ENCODE measurements around the gene SLC35E2B. TPM values are rescaled to one million over a fixed set of nuclear protein-coding genes. Genes with fewer than 3 reads are reported as not detected.
A peak's percentile ranks its signal among the peaks of the same experiment; 100 is the strongest.

The SLC35E2B gene
- polyA plus RNA-seq, 1 donor from 2014 or later: 93.2 TPM

- Histone ChIP-seq H3K27me3 (ENCODE audit: insufficient read depth, low read depth, low read length) (no peaks in the 10 kb centered on the region), H3K4me3 (ENCODE audit: low read length) (peak overlapping the region; percentile 100), H3K79me2 (replicated peaks; ENCODE audit: insufficient read depth, low read length) (peaks cover 13% of the 10 kb centered on the region), H3K36me3 (ENCODE audit: insufficient read depth, low read length) (no peaks in the 10 kb centered on the region), H3K9ac (ENCODE audit: low read length) (peak overlapping the region; percentile 99), H3F3A (ENCODE audit: insufficient read depth, low read length, poor library complexity, severe bottlenecking) (no peaks in the 10 kb centered on the region), H4K20me1 (ENCODE audit: insufficient read depth) (no peaks in the 10 kb centered on the region), H3K9me3 (ENCODE audit: low read length) (no peaks in the 10 kb centered on the region), H3K4me2 (ENCODE audit: low read length) (peak overlapping the region; percentile 64), H3K9me2 (ENCODE audit: insufficient read depth, low read length) (no peaks in the 10 kb centered on the region), H2AFZ (ENCODE audit: low read depth, low read length) (no peak overlapping the region), H3K27ac (ENCODE audit: low read length) (no peak overlapping the region)
- TF ChIP-seq MXI1 (conservative IDR thresholded peaks at IDR 0.05; ENCODE audit: poor library complexity, severe bottlenecking) (no peak), REST (IDR thresholded peaks at IDR 0.05; ENCODE audit: borderline replicate concordance) (no peak), EP300 (conservative IDR thresholded peaks at IDR 0.05; ENCODE audit: poor library complexity, severe bottlenecking) (no peak), TAF1 (IDR thresholded peaks at IDR 0.05; ENCODE audit: low read depth) (no peak), EZH2 (IDR thresholded peaks at IDR 0.05; ENCODE audit: borderline replicate concordance, insufficient read depth, low read length, poor library complexity, severe bottlenecking) (no peak), CTCF (IDR thresholded peaks at IDR 0.05; ENCODE audit: poor library complexity, severe bottlenecking) (no peak), POLR2AphosphoS5 (IDR thresholded peaks at IDR 0.05) (no peak), RAD21 (conservative IDR thresholded peaks at IDR 0.05) (no peak), SMC3 (conservative IDR thresholded peaks at IDR 0.05; ENCODE audit: poor library complexity) (no peak)
Measured at GRCh38 chr1:1613509-1614082, 79.0 kb downstream of the SLC35E2B start.

GRCh38 chr1:1612104-1612400, 80.5 kb downstream of the SLC35E2B start:
- Histone ChIP-seq H3K4me2 (ENCODE audit: low read length) (no peak overlapping the region), H4K20me1 (ENCODE audit: insufficient read depth) (no peaks in the 10 kb centered on the region), H3F3A (ENCODE audit: insufficient read depth, low read length, poor library complexity, severe bottlenecking) (no peaks in the 10 kb centered on the region)

More at GRCh38 chr1:1612104-1612400, 80.5 kb downstream of the SLC35E2B start:
- TF ChIP-seq POLR2AphosphoS5 (IDR thresholded peaks at IDR 0.05) (no peak), TAF1 (IDR thresholded peaks at IDR 0.05; ENCODE audit: low read depth) (no peak), MXI1 (conservative IDR thresholded peaks at IDR 0.05; ENCODE audit: poor library complexity, severe bottlenecking) (no peak), RAD21 (conservative IDR thresholded peaks at IDR 0.05) (no peak), SMC3 (conservative IDR thresholded peaks at IDR 0.05; ENCODE audit: poor library complexity) (no peak), CTCF (IDR thresholded peaks at IDR 0.05; ENCODE audit: poor library complexity, severe bottlenecking) (no peak), REST (IDR thresholded peaks at IDR 0.05; ENCODE audit: borderline replicate concordance) (no peak), EZH2 (IDR thresholded peaks at IDR 0.05; ENCODE audit: borderline replicate concordance, insufficient read depth, low read length, poor library complexity, severe bottlenecking) (no peak), EP300 (conservative IDR thresholded peaks at IDR 0.05; ENCODE audit: poor library complexity, severe bottlenecking) (no peak)
- Histone ChIP-seq H3K79me2 (replicated peaks; ENCODE audit: insufficient read depth, low read length) (peaks cover 13% of the 10 kb centered on the region), H3K9me3 (ENCODE audit: low read length) (no peaks in the 10 kb centered on the region), H3K27me3 (ENCODE audit: insufficient read depth, low read depth, low read length) (no peaks in the 10 kb centered on the region), H3K4me3 (ENCODE audit: low read length) (no peak overlapping the region), H3K9me2 (ENCODE audit: insufficient read depth, low read length) (no peaks in the 10 kb centered on the region), H3K9ac (ENCODE audit: low read length) (no peak overlapping the region), H2AFZ (ENCODE audit: low read depth, low read length) (no peak overlapping the region), H3K36me3 (ENCODE audit: insufficient read depth, low read length) (no peaks in the 10 kb centered on the region), H3K27ac (ENCODE audit: low read length) (no peak overlapping the region)
